ENCODE data around the gene RCE1. TPM values are rescaled to one million over a fixed set of nuclear protein-coding genes. Genes with fewer than 3 reads are reported as not detected.

RCE1 gene
- total and polyA plus RNA-seq, 3 donors from 2014 or later, result 26.4 to 56.9 (median 54.3) TPM

DNA sequence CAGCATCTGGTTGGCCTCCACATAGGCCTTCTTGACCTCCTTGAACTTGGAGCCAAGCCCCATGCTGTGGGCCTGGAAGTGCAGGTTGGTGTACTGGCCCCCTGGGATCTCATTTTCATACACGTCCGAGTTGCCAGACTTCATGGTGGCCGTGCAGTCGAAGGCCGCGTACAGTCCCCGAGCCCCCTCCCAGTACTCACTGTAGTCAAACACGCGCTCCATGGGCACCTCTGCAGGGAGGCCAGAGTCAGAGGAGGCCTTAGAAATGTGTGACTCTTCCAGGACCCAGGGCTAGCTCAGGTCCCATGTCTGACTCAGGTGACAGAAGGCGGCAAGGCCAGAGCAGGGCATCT, 7.0 kb downstream of the RCE1 start:
- no peaks in the 10 kb centered on the region for H3K36me3 ChIP-seq (ENCODE audit: low read depth, missing control alignments)
- no peak overlapping the region for H3K4me3 ChIP-seq
- WGBS, 2 donors, result 96 to 100% methylated on average over 1 to 10 of the region's 10 CpGs
- no peak overlapping the region for H3K27ac ChIP-seq
- DNase-seq, result no peak
- no peaks in the 10 kb centered on the region for H3K4me1 ChIP-seq
- intact Hi-C loops (cut with DNase I; ENCODE audit: low total_unique reads), result no loop called here
- TF ChIP-seq, protein P1, sequence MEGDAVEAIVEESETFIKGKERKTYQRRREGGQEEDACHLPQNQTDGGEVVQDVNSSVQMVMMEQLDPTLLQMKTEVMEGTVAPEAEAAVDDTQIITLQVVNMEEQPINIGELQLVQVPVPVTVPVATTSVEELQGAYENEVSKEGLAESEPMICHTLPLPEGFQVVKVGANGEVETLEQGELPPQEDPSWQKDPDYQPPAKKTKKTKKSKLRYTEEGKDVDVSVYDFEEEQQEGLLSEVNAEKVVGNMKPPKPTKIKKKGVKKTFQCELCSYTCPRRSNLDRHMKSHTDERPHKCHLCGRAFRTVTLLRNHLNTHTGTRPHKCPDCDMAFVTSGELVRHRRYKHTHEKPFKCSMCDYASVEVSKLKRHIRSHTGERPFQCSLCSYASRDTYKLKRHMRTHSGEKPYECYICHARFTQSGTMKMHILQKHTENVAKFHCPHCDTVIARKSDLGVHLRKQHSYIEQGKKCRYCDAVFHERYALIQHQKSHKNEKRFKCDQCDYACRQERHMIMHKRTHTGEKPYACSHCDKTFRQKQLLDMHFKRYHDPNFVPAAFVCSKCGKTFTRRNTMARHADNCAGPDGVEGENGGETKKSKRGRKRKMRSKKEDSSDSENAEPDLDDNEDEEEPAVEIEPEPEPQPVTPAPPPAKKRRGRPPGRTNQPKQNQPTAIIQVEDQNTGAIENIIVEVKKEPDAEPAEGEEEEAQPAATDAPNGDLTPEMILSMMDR (IDR thresholded peaks at IDR 0.05), result no peak
- no peak for TF ChIP-seq POLR2A (IDR thresholded peaks at IDR 0.05)
- no peaks in the 10 kb centered on the region for H3K9me3 ChIP-seq
- H3K27me3 ChIP-seq, result no peaks in the 10 kb centered on the region

GRCh38 chr11:66850588-66851238, 7.5 kb downstream of the RCE1 start:
- Histone ChIP-seq H3K27ac (no peak overlapping the region), H3K9me3 (no peaks in the 10 kb centered on the region), H3K4me3 (no peak overlapping the region), H3K27me3 (no peaks in the 10 kb centered on the region), H3K36me3 (ENCODE audit: low read depth, missing control alignments) (no peaks in the 10 kb centered on the region), H3K4me1 (peaks cover 5% of the 10 kb centered on the region)
- intact Hi-C loops (cut with DNase I; ENCODE audit: low total_unique reads), result no loop called here
- 93% methylated on average over 15 to 23 of the region's 23 CpGs for WGBS, 2 donors
- no peak for DNase-seq
- TF ChIP-seq POLR2A (IDR thresholded peaks at IDR 0.05), result no peak
- TF ChIP-seq, protein P1 (IDR thresholded peaks at IDR 0.05), result no peak

DNA sequence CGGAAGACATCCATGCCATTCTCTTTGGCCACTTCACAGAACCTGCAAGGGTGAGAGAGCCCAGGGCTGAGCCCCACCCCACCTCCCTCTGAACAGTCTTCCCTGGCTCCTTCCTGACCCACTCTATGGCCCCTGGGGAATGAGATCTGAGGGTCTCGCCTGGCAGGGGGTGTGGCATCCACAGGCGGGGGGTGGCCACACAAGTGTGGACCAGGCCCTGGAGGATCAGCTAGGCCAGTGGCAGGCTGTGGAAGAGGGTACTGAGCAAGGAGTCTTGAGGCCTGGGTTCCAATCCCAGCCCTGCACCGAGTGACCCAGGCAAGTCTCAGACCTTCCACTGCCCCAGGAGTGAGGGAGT, 8.0 kb downstream of the RCE1 start:
- TF ChIP-seq, protein P1 (IDR thresholded peaks at IDR 0.05), result no peak
- TF ChIP-seq POLR2A (IDR thresholded peaks at IDR 0.05), result no peak
- Histone ChIP-seq H3K4me3 (no peak overlapping the region), H3K9me3 (no peaks in the 10 kb centered on the region), H3K4me1 (peaks cover 7% of the 10 kb centered on the region), H3K27me3 (no peaks in the 10 kb centered on the region), H3K27ac (no peak overlapping the region), H3K36me3 (ENCODE audit: low read depth, missing control alignments) (no peaks in the 10 kb centered on the region)
- no peak for DNase-seq
- 89 to 90% methylated on average over 2 to 4 of the region's 4 CpGs for WGBS, 2 donors
- intact Hi-C loops (cut with DNase I; ENCODE audit: low total_unique reads), result no loop called here

- H3K4me3 ChIP-seq, result no peak overlapping the region
- no peak overlapping the region for H3K27ac ChIP-seq
- TF ChIP-seq, protein P1 (IDR thresholded peaks at IDR 0.05), result no peak
- no peak for TF ChIP-seq POLR2A (IDR thresholded peaks at IDR 0.05)
- no peaks in the 10 kb centered on the region for H3K36me3 ChIP-seq (ENCODE audit: low read depth, missing control alignments)
- no peaks in the 10 kb centered on the region for H3K27me3 ChIP-seq
- WGBS, 2 donors, result 89 to 92% methylated on average over 19 to 26 of the region's 26 CpGs
- peaks cover 7% of the 10 kb centered on the region for H3K4me1 ChIP-seq
- no peaks in the 10 kb centered on the region for H3K9me3 ChIP-seq
- no peak for DNase-seq
- intact Hi-C loops (cut with DNase I; ENCODE audit: low total_unique reads), result no loop called here
Observed at GRCh38 chr11:66851698-66852465, 8.6 kb downstream of the RCE1 start.

All from testis (tissue), 3 donors.